ENCODE measurements around the gene MGAT3. TPM values are rescaled to one million over a fixed set of nuclear protein-coding genes. Genes with fewer than 3 reads are reported as not detected.
A peak's percentile ranks its signal among the peaks of the same experiment; 100 is the strongest.

The MGAT3 gene
- total RNA-seq, 1 experiment from 2014 or later = 4.3 TPM

GRCh38 chr22:39489094-39490068 is 32.6 kb downstream of the MGAT3 start:
- H3K27me3 ChIP-seq (replicated peaks) = no peaks in the 10 kb centered on the region
- no peaks in the 10 kb centered on the region for H3K36me3 ChIP-seq
- no peak overlapping the region for H3K27ac ChIP-seq
- no peak for DNase-seq (ENCODE audit: low read depth in 1 of 2, low spot score in 2 of 2)
- peaks cover 20% of the 10 kb centered on the region for H3K4me1 ChIP-seq (replicated peaks)
- no peaks in the 10 kb centered on the region for H3K9me3 ChIP-seq (replicated peaks)
- no peak overlapping the region for H3K4me3 ChIP-seq

GRCh38 chr22:39490135-39490798 is 33.5 kb downstream of the MGAT3 start:
- Histone ChIP-seq H3K27ac (no peak overlapping the region), H3K9me3 (replicated peaks) (no peaks in the 10 kb centered on the region), H3K4me3 (no peak overlapping the region), H3K36me3 (no peaks in the 10 kb centered on the region), H3K4me1 (replicated peaks) (peaks cover 29% of the 10 kb centered on the region), H3K27me3 (replicated peaks) (no peaks in the 10 kb centered on the region)
- peak; percentile 40 to 71 for DNase-seq (ENCODE audit: low read depth in 1 of 2, low spot score in 2 of 2)

DNA sequence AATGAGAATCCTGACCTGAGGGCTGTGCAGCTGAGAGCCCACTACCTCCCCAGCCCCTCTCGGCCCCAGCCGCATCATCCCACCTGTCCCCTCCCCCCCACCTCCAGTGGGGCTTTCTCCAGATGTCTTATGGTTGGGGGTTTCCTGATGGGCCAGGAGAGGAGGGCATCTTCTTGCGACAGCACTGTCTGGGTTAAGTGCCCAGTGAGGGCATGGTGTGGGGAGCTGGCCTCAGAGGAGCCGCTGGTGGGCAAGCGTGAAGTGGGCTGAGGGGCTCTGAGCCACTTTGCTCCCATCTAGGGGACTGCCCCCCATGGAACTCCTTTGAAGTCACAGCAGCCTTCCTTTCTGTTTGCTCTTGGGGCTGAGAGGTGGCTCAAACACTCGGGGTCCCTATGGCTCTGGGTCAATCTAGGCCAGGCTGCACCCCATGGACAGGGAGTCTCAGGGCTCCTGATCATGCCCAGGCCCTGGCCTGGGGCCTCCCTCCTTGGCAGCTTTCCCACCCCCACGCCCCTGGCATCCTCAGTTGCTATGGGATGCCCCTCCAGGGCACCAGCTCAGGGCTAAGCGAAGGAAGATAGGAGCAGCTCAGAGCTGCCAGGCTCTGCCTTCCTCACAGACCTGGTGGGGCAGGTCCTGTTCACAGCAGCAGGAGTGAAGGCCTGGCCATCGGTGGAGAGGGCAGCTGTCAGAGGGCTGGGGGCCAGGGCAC is 34.3 kb downstream of the MGAT3 start:
- no peak overlapping the region for H3K27ac ChIP-seq
- DNase-seq (ENCODE audit: low read depth in 1 of 2, low spot score in 2 of 2) = no peak
- peaks cover 29% of the 10 kb centered on the region for H3K4me1 ChIP-seq (replicated peaks)
- no peak overlapping the region for H3K4me3 ChIP-seq
- H3K27me3 ChIP-seq (replicated peaks) = no peaks in the 10 kb centered on the region
- H3K36me3 ChIP-seq = no peaks in the 10 kb centered on the region
- no peaks in the 10 kb centered on the region for H3K9me3 ChIP-seq (replicated peaks)

GRCh38 chr22:39491696-39492095 is 34.9 kb downstream of the MGAT3 start:
- no peaks in the 10 kb centered on the region for H3K36me3 ChIP-seq
- H3K4me3 ChIP-seq = no peak overlapping the region
- no peaks in the 10 kb centered on the region for H3K27me3 ChIP-seq (replicated peaks)
- no peak for DNase-seq (ENCODE audit: low read depth in 1 of 2, low spot score in 2 of 2)
- peaks cover 34% of the 10 kb centered on the region for H3K4me1 ChIP-seq (replicated peaks)
- H3K9me3 ChIP-seq (replicated peaks) = no peaks in the 10 kb centered on the region
- H3K27ac ChIP-seq = no peak overlapping the region

DNA sequence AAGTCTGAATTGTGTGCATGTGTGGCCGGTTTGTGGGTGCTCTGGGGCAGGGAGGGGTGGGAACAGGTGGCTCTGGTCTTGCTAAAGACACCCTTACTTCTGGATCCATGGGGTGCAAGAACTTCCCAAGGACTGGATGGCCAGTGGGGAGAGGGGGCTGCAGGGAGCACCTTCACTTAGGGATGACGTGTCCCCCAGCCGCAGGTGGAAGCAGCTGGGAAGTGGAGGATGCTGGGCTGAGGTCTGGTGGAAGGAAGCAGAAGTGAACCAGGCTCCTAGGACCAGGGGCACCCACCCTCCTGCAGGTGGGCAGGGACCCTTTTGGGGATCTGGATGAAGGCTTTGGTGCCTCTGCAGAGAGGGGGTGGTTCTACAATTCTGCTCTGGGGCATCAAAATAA is 35.4 kb downstream of the MGAT3 start:
- no peaks in the 10 kb centered on the region for H3K9me3 ChIP-seq (replicated peaks)
- no peaks in the 10 kb centered on the region for H3K36me3 ChIP-seq
- no peak overlapping the region for H3K27ac ChIP-seq
- no peak overlapping the region for H3K4me3 ChIP-seq
- no peak for DNase-seq (ENCODE audit: low read depth in 1 of 2, low spot score in 2 of 2)
- peaks cover 34% of the 10 kb centered on the region for H3K4me1 ChIP-seq (replicated peaks)
- no peaks in the 10 kb centered on the region for H3K27me3 ChIP-seq (replicated peaks)

DNA sequence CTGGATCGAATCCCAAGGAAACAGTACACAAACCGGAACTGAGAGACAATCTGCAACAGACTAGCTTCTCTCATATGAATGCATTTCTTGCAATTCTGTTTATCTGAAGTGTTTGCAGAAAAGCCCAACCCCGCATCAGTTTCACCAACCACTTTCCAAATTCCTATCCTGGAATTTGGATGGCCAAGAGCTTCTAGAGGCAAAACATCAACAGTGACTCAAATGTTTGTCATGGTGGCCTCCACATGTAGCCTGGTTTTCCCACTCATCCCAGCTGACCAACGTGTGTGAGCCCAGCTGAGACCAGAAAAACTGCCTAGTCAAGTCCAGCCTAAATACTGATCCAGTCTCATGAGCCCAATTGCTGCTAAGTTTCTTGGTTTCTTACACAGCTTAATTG is 36.9 kb downstream of the MGAT3 start:
- H3K27me3 ChIP-seq (replicated peaks) = no peaks in the 10 kb centered on the region
- H3K36me3 ChIP-seq = no peaks in the 10 kb centered on the region
- H3K27ac ChIP-seq = peak overlapping the region; percentile 75
- H3K9me3 ChIP-seq (replicated peaks) = no peaks in the 10 kb centered on the region
- peaks cover 34% of the 10 kb centered on the region for H3K4me1 ChIP-seq (replicated peaks)
- DNase-seq (ENCODE audit: low read depth in 1 of 2, low spot score in 2 of 2) = peak; percentile 83 to 86
- H3K4me3 ChIP-seq = no peak overlapping the region

DNA sequence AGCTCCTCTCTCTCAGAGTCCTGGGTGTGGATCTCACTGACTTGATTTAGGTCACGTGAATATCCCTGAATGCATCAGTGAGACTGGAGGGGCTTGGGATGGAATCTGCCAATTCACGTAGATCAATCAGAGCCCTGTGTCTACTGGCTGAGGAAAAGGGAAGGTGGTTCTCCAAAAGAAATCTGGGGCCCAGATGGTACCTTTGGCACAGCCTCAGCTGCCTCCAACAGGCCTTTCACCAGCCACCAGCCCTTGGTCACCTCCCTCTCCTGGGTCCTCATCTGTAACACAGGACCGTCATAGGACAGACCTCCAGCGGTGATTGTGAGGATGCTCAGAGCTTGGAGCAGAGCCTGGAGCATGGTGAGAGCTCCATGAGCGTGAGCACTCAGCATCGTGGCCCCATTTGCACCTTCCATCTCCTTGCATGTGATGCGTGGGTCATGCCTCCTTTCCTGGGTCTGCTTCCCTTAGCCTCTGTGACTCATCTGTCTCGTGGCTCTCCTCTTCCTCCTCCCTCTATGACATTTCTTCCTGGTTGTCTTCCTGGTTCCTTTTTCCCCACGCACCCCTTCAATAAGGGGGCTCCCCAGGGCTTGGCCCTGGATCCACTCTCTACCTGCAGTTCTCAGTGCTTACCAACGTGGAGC is 37.8 kb downstream of the MGAT3 start:
- no peaks in the 10 kb centered on the region for H3K36me3 ChIP-seq
- H3K27ac ChIP-seq = peak overlapping the region; percentile 75
- H3K4me1 ChIP-seq (replicated peaks) = peaks cover 34% of the 10 kb centered on the region
- H3K27me3 ChIP-seq (replicated peaks) = no peaks in the 10 kb centered on the region
- H3K9me3 ChIP-seq (replicated peaks) = no peaks in the 10 kb centered on the region
- DNase-seq (ENCODE audit: low read depth in 1 of 2, low spot score in 2 of 2) = peak in 1 of 2 experiments; percentile 39
- H3K4me3 ChIP-seq = no peak overlapping the region

DNA sequence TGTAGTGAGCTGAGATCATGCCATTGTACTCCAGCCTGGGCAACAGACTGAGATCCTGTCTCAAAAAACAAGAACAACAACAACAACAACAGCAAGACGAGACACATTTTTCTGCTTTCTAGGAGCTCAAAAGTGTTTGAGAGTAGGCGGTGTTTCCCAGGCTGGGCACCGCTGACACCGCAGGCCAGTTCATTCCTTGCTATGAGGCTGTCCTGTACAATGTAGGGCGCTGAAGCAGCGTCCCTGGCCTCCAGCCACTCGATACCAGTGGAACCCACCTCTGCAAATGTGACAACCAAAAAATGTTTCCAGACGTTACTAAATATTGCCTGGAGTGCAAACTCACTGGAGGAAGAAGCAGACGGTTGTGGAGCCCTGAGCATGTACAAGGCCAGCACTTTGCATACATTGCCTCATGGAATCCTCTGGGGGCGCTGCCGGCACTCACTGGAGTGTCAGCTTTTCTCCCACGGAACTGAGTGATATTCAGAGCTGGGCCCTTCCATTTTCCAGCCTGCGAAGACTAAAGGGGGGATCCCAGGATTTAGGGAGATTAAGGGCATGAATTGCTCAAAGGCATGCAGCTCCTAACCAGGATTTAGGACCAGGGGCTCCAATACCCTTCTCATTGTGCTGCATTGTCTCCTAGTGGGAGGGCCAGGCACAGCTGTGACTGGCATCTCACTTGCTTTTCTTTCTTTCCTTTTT is 39.5 kb downstream of the MGAT3 start:
- Histone ChIP-seq H3K9me3 (replicated peaks) (no peaks in the 10 kb centered on the region), H3K4me3 (no peak overlapping the region), H3K4me1 (replicated peaks) (peaks cover 34% of the 10 kb centered on the region), H3K27ac (no peak overlapping the region), H3K27me3 (replicated peaks) (no peaks in the 10 kb centered on the region), H3K36me3 (no peaks in the 10 kb centered on the region)
- DNase-seq (ENCODE audit: low read depth in 1 of 2, low spot score in 2 of 2) = peak; percentile 43 to 70

DNA sequence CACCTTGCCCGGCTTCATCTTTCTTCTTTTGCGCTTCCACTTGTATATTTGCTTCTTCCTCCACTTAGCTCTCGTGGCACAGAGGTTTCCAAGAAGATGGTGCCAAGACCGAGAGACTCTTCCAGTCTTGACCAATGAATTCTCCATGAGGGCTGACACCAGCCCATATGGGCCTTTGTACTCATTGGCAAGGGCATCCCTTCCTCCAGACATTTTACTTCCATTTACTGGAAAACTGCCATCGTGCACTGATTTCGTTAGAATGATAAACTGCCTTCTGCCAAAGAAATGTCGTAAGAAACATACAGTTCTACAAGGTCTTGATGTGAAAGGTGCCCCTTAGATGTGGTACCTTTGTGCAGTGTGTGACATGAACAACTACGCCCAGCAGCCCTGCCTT is 40.6 kb downstream of the MGAT3 start:
- H3K27me3 ChIP-seq (replicated peaks) = no peaks in the 10 kb centered on the region
- no peaks in the 10 kb centered on the region for H3K9me3 ChIP-seq (replicated peaks)
- peaks cover 40% of the 10 kb centered on the region for H3K4me1 ChIP-seq (replicated peaks)
- no peak overlapping the region for H3K27ac ChIP-seq
- peaks cover 3% of the 10 kb centered on the region for H3K36me3 ChIP-seq
- no peak for DNase-seq (ENCODE audit: low read depth in 1 of 2, low spot score in 2 of 2)
- H3K4me3 ChIP-seq = no peak overlapping the region

- peaks cover 6% of the 10 kb centered on the region for H3K36me3 ChIP-seq
- no peaks in the 10 kb centered on the region for H3K27me3 ChIP-seq (replicated peaks)
- peaks cover 38% of the 10 kb centered on the region for H3K4me1 ChIP-seq (replicated peaks)
- DNase-seq (ENCODE audit: low read depth in 1 of 2, low spot score in 2 of 2) = no peak
- H3K27ac ChIP-seq = no peak overlapping the region
- H3K4me3 ChIP-seq = no peak overlapping the region
- no peaks in the 10 kb centered on the region for H3K9me3 ChIP-seq (replicated peaks)
Observed at GRCh38 chr22:39498368-39498767, 41.6 kb downstream of the MGAT3 start.

DNA sequence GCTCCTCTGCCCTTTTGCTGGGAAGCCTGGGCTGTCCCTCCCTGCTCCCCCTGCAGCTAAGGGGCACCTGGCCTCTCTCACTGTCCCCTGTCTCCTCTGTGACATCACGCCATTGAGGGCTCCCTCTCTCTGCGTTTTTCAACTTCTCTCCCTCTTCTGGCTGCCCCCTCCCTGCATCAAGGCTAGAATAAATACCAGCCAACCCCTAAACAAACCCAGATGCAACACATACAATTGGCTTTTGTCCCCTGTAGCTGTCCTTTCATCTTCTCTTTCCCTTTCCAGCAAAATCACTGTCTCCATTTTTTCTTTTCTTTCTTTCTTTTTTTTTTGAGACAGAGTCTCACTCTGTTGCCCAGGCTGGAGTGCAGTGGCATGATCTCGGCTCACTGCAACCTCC is 42.0 kb downstream of the MGAT3 start:
- H3K36me3 ChIP-seq = peaks cover 10% of the 10 kb centered on the region
- no peak overlapping the region for H3K27ac ChIP-seq
- no peaks in the 10 kb centered on the region for H3K27me3 ChIP-seq (replicated peaks)
- H3K9me3 ChIP-seq (replicated peaks) = no peaks in the 10 kb centered on the region
- peak in 1 of 2 experiments; percentile 16 for DNase-seq (ENCODE audit: low read depth in 1 of 2, low spot score in 2 of 2)
- peaks cover 39% of the 10 kb centered on the region for H3K4me1 ChIP-seq (replicated peaks)
- H3K4me3 ChIP-seq = no peak overlapping the region

- H3K27me3 ChIP-seq (replicated peaks) = no peaks in the 10 kb centered on the region
Observed at GRCh38 chr22:39500101-39500500, 43.3 kb downstream of the MGAT3 start.

GRCh38 chr22:39501644-39502108 is 44.9 kb downstream of the MGAT3 start:
- Histone ChIP-seq H3K4me1 (replicated peaks) (peaks cover 14% of the 10 kb centered on the region), H3K36me3 (peaks cover 38% of the 10 kb centered on the region), H3K27ac (peak overlapping the region; percentile 34), H3K9me3 (replicated peaks) (no peaks in the 10 kb centered on the region), H3K27me3 (replicated peaks) (no peaks in the 10 kb centered on the region), H3K4me3 (peak overlapping the region; percentile 84)
- DNase-seq (ENCODE audit: low read depth in 1 of 2, low spot score in 2 of 2) = no peak

More at GRCh38 chr22:39500101-39500500, 43.3 kb downstream of the MGAT3 start:
- Histone ChIP-seq H3K36me3 (peaks cover 23% of the 10 kb centered on the region), H3K27ac (no peak overlapping the region), H3K4me1 (replicated peaks) (peaks cover 26% of the 10 kb centered on the region), H3K9me3 (replicated peaks) (no peaks in the 10 kb centered on the region), H3K4me3 (no peak overlapping the region)
- DNase-seq (ENCODE audit: low read depth in 1 of 2, low spot score in 2 of 2) = no peak
